Measurements from ENCODE around the gene KIF3C. TPM values are rescaled to one million over a fixed set of nuclear protein-coding genes. Genes with fewer than 3 reads are reported as not detected.
"Not testable (repeated sequence)": the region's sequence is repeated elsewhere in the genome, so short reads cannot be mapped to it uniquely, and the experiment has no call there.

Gene KIF3C
- polyA plus RNA-seq, 3 donors: 14.7 to 21.9 (median 17.4) TPM

DNA sequence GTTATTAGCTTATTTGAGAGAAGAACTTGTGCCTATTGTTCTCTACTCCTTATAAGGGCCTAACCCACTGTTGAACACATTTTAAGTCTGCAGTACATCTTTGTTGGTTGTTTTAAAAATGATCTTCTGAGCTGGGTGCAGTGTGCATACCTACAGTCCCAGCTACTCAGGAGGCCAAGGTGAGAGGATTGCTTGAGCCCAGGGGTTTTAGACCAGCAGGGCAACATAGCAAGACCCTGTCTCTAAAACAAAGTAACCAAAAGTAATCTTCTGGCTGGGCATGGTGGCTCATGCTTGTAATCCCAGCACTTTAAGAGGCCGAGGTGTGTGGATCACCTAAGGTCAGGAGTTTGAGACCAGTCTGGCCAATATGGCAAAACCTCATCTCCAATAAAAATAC is 25.8 kb upstream of the KIF3C start:
- DNase-seq (ENCODE audit: extremely low read depth in 1 of 11, low read depth in 9 of 11, low spot score in 4 of 11): no peak

DNA sequence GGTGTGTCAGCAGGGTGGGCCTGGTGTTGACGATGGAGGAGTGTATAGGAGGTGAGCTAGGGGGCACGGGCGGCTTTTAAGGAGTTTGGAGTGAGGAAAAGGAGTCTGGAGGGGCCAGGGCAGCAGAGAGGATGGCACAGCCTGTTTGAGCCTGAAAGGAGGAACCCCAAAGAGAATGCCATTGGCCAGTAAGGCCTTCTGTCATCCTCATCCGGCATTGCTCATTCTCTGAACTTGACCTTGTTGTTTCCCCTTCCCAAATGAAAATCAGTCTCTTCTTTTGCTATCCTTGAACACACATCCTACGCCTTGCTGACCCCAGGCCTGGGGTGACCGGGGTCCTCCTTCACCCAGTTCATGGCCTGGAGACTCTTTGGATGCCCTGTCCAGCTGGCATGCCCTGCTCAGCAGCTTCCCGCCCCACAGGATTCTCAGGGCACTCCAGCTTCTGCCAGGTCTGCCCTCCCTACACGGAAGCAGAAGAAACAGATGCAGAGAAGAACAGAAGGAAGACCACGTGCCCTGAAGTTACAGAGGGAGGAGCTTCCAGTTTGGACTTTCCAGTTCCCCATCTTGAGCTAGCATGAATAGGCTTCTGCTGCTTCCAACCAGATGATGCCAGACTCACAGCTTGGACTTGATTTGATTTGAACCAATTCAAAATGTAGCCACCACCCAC is 20.5 kb upstream of the KIF3C start:
- no peak for DNase-seq (ENCODE audit: extremely low read depth in 1 of 11, low read depth in 9 of 11, low spot score in 4 of 11)

DNA sequence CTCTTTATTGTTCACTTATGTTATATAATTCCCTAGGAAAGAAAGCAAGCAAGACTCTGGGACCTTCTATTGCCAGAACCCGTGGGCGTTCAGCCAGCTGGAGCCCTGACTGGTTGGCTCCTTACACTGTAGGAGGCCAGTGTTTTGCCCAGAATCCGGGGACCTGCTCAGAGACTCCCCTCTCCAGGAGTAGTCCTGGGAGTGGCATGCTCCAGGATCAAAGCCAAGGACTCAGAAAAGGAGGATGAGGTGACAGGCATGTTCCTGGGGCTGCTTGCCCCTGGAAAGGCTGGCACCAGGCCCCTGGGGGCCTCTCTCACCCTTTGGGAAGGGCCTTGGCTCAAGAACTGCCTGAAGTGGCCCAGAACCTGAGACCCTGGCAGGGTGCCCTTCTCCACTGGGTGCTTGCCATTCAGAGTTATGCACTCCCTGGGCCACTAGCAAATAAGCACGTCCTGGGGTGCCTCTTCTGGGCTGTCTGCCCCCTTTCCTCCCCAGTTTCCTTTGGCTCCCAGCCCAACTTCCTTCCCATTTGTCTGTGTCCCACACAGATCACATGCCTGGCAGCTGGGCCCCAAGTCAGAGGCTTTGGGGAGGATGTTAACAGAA is 19.6 kb upstream of the KIF3C start:
- no peak for DNase-seq (ENCODE audit: extremely low read depth in 1 of 11, low read depth in 9 of 11, low spot score in 4 of 11)

DNA sequence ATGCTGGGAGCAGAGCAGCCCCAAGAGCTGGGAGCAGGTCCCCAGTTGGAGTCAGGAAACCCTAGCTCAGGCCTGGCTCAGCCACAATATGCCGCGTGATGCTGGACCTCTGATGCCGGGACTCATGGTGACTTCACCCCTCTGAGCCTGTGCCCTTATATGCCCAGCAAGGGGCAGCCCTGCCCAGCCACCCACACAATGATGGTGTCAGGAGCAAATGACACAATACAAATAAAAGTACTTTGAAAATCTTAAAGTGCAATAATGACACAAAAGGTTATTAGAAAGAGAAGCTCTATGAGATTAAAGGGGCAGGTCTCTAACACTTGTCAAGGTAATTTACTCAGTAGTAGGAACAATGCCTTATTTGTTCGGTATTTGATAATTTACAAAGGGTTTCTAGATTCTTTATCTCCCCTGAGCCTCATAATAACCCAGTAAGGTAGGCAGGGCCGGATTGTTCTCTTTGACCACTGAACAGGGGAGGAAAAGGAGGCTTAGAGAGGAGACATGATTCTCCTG is 18.3 kb upstream of the KIF3C start:
- no peak for DNase-seq (ENCODE audit: extremely low read depth in 1 of 11, low read depth in 9 of 11, low spot score in 4 of 11)

DNA sequence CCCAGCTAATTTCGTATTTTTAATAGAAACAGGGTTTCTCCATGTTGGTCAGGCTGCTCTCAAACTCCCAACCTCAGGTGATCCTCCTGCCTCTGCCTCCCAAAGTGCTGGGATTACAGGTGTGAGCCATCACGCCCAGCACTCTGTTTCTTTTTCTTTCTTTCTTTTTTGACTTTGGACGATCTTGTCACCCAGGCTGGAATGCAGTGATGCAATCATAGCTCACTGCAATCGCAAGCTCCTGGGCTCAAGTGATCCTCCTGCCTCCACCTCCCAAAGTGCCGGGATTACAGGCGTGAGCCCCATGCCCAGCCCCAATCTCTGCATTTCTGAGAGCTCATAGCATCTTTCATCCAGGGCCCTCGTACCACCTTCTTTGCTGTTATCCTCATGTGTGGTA is 17.1 kb upstream of the KIF3C start:
- not testable (repeated sequence) for DNase-seq (ENCODE audit: extremely low read depth in 1 of 11, low read depth in 9 of 11, low spot score in 4 of 11)

DNA sequence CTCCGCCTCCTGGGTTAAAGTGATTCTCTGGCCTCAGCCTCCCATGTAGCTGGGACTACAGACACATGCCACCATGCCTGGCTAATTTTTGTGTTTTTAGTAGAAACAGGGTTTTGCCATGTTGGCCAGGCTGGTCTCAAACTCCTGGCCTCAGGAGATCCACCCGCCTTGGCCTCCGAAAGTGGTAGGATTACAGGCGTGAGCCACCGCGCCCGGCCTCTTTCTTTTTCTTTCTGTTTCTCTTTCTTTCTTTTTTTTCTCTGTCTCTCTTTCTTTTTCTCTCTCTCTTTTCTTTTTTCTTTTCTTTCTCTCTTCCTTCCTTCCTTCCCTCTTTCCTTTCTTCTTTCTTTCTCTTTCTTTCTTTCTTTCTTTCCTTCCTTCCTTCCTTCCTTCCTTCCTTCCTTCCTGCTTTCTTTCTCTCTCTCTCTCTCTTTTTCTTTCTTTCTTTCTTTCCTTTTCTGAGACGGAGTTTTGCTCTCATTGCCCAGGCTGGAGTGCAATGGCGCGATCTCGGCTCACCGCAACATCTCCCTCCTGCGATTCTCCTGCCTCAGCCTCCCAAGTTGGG is 16.6 kb upstream of the KIF3C start:
- not testable (repeated sequence) for DNase-seq (ENCODE audit: extremely low read depth in 1 of 11, low read depth in 9 of 11, low spot score in 4 of 11)

DNA sequence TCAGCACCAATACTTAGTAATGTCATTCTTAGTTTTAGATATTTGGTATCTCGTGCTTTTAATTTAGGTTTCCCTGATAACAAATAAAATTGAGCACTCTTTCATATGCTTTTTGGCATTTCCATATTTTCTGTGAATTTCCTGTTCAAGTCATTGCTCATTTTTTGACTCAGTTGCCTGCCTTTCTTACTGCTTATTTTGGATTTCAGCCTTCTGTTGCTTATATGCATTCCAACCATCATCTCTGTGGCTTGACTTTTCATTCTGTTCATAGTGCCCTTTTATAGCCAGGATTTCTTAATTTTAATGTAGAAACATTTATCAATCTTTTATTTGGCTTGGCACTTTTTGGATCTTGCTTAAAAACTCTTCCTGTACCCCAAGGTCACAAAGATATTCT is 14.5 kb upstream of the KIF3C start:
- DNase-seq (ENCODE audit: extremely low read depth in 1 of 11, low read depth in 9 of 11, low spot score in 4 of 11): no peak

DNA sequence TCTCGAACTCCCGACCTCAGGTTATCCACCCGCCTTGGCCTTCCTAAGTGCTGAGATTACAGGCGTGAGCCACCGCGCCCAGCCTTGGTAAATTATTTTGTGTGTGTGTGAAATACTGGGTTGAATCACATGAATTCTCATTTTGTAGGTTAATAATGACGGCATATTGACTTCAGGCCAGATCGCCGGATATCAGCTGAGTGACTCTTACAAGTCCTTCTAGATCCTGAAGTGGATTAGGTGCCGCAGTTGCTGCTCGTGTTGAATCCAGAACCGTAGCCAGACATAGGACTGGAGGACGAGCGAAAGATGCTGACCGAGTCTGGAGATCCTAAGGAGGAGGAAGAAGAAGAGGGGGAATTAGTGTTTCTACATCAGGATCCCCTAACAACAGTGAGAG is 12.2 kb upstream of the KIF3C start:
- DNase-seq (ENCODE audit: extremely low read depth in 1 of 11, low read depth in 9 of 11, low spot score in 4 of 11): no peak

DNA sequence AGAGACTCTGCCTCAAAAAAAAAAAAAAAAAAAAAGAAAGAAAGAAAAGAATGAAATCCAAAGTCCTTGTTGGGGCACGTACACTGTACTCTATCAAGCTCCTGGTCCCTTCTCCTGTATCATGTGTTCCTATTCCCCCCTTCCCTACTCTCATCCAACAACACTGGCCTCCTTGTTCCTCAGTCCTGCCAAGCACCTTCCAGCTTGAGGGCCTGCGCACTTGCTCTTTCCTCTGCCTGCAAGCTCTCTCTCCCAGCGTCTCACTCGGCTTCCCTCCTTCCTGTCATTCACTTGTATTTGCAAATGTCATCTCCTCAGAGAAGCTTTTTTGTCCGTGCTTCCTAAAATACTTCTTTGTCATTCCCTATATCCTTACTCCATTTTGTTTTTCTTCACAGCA is 10.8 kb upstream of the KIF3C start:
- no peak for DNase-seq (ENCODE audit: extremely low read depth in 1 of 11, low read depth in 9 of 11, low spot score in 4 of 11)

DNA sequence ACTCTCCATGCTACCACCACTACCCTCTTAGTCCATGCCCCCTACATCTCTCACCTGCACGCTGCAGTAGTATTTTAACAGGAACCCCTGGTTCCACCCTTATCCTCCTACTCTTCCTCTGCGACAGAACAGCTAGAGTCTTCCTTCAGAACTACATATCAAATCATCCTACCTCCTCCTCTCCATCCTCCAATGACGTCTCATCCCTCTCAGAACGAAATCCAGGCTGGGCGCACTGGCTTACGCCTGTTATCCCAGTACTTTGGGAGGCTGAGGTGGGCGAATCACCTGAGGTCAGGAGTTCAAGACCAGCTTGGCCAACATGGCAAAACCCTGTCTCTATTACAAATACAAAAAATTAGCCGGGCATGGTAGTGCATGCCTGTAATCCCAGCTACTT is 10.3 kb upstream of the KIF3C start:
- no peak for DNase-seq (ENCODE audit: extremely low read depth in 1 of 11, low read depth in 9 of 11, low spot score in 4 of 11)

DNA sequence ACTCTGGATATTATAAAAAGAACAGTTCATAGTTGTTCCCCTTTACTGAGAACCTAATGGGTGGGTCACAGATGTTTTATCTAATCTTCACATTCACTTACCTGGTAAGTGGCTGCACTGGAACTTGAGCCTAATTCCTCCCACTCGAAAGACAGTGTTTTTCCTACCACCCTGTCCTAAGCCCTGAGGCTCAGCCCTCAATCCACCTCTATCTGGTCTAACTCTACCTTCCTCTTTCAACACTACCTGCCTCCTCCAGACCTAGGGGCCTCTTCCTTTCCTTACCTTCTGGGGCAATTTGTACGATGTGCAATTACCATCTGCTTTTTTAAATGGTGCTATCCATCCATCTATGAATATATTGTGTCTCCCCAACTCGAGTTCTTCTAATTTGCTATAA is 9.7 kb upstream of the KIF3C start:
- no peak for DNase-seq (ENCODE audit: extremely low read depth in 1 of 11, low read depth in 9 of 11, low spot score in 4 of 11)

DNA sequence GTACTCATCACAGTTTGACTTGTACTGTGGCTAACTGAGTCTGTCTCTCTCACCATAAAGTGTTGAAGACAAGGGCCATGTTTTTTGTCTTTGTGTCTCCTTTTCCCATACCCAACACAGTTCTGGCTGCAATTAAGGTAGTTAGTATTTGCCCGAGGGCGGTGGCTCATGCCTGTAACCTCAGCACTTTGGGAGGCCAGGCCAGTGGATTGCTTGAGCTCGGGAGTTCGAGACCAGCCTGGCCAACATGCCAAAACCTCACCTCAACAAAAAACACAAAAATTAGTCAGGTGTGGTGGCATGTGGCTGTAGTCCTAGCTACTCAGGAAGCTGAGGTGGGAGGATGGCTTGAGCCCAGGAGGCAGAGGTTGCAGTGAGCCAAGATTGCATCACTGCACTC is 6.9 kb upstream of the KIF3C start:
- no peak for DNase-seq (ENCODE audit: extremely low read depth in 1 of 11, low read depth in 9 of 11, low spot score in 4 of 11)

DNA sequence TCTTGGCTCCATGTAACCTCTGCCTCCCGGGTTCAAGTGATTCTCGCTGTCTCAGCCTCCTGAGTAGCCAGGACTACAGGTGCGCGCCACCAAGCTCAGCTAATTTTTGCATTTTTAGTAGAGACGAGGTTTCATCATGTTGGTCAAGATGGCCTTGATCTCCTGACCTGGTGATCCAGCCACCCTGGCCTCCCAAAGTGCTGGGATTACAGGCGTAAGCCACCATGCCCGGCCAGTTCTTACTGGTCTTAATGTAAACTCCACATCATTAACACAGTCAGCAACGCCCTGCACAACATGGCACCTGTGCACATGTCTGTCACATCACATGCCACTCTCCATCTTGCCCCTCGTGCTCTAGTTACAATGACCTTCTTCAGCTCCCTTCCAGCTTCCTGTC is 5.8 kb upstream of the KIF3C start:
- DNase-seq (ENCODE audit: extremely low read depth in 1 of 11, low read depth in 9 of 11, low spot score in 4 of 11): no peak

DNA sequence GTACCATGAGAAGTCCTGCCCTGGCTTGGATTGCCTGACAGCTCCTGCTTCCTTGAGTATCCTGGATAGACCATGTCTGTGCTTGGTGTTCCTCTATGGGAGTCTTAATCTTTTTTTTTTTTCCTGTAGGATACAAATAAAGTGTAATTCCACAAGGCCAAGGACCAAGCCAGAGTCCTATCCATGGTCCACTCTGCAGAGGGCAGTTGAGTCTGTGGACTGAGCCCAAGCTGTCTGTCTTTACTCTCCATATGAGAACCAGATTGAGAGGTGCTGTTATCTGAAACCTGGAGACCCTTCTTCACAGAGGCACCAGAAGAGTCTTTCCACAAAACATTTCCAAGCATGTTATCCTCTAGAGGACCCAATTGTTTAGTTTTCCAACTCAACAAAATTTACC is 1.4 kb upstream of the KIF3C start:
- no peak for DNase-seq (ENCODE audit: extremely low read depth in 1 of 11, low read depth in 9 of 11, low spot score in 4 of 11)

DNA sequence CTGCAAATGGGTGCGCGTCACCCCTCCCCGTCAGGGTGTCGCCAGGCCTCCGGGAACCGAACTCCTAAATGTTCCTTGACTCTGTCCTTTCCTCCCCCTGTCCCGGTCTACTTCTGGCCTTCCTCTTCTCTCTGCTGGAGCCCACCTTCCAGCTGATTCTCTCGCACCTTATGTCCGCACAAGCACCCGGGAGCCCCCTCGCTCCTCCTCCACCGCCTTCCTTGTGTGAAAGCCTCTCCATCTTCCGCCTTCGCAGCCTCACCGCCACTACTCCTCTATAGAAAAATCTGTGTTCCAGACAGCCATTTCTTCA is 627 bp upstream of the KIF3C start:
- DNase-seq (ENCODE audit: extremely low read depth in 1 of 11, low read depth in 9 of 11, low spot score in 4 of 11): no peak

DNA sequence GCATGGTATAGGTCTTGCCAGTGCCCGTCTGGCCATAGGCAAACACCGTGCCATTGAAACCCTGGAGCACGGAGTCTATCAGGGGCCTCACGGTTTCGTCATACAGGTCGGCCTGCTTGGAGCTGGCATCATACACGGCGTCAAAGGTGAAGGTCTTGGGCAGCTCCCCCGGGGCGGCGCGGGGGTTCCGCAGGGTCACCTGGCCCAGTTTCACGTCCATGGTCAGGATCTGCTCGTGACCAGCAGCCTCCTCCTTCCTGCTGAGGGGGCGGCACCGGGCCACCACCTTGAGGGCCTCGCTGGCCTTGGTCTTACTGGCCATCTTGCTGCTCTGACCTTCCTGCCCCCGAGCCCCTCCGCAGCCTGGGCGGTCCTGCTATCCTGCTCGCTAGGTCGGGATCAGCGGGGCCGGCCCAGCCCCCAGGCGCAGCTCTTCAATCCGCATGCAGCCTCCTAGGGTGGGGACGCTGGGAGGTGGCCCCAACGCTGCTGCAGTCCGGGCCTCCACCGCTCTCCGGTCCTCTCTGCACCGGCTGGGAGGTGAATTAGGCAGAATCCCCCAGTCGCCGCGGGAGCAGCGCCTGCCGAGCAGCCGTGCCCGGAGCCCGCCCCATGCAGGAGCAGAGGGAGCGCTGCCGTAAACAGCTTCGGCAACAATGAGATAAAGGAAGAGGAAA is 563 bp downstream of the KIF3C start:
- DNase-seq (ENCODE audit: extremely low read depth in 1 of 11, low read depth in 9 of 11, low spot score in 4 of 11): peak in 1 of 11 donors; percentile 20

DNA sequence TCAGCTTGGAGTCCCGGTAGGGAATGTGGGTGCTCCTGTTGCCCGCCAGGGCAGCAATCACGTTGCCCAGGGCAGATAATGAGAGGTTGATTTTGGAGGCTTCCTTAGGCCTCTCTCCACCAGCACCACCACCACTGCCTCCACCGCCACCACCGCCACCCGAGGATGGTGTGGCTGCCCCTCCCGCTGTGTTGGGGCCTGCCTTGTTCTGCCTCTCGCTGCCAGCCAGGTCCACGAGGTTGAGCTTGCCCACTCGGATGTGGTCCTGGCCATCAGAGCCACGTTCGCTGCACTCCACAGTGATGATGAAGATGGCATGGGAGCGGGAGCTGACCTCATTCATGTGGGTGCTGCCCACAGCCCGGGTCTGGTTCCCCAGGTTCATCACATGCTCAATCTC is 1.3 kb downstream of the KIF3C start:
- no peak for DNase-seq (ENCODE audit: extremely low read depth in 1 of 11, low read depth in 9 of 11, low spot score in 4 of 11)

DNA sequence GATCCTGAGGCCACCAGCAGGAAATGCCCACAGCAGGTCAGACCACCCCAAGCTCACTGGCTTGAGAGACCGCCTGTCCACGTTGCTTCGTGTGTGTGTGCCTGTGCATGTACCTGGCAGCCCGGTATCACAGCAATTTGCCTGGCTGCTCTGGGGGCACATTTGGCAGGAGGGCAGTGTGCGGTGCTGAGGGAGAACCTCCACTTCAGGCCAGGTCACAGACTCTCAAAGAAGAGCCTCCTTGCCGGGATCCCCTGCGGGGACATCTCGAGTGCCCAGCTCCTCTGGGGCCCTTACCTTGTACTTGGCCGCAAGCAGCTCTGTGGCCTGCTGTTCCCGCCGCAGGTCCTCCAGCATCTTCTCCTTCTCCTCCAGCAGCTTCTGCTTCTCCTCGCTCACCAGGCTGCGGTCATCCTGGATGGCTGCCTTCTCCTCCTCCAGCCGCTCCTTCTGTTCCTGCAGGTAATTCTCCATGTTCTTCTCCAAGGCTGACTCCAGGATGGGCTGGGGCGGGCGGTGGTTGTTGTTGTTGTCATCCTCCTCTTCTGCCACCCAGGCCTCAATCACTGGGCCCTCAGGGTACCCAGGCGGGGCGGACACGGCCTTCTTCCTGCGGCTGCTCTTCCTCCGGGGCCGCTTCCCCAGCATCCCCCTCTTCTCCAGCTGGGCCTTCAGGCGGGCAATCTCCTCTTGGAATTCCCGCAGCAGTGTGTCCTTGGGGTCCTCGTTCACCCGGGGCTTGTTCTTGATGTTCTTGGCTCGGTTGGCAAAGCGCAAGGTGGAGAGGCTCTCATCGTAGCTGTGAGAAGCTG is 2.0 kb downstream of the KIF3C start:
- no peak for DNase-seq (ENCODE audit: extremely low read depth in 1 of 11, low read depth in 9 of 11, low spot score in 4 of 11)

DNA sequence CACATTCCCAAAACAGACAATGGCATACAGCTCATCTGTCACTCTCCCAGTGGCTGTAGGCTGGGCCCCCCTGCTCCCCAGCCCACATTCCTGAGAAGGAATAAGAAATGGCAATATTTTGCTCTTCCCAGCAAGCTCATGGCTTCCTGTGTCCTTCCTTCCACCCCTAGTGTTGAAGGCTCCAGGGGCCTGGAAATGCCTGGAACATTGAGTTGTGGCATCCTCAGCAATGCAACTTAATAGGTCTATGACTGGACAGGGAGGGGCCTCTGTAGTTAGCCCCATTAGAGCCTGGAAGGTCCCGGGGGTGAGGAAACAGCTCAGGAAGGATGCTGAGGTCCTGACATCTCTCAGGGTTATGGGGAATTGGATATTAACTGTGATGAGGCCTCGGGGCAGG is 3.3 kb downstream of the KIF3C start:
- DNase-seq (ENCODE audit: extremely low read depth in 1 of 11, low read depth in 9 of 11, low spot score in 4 of 11): no peak

DNA sequence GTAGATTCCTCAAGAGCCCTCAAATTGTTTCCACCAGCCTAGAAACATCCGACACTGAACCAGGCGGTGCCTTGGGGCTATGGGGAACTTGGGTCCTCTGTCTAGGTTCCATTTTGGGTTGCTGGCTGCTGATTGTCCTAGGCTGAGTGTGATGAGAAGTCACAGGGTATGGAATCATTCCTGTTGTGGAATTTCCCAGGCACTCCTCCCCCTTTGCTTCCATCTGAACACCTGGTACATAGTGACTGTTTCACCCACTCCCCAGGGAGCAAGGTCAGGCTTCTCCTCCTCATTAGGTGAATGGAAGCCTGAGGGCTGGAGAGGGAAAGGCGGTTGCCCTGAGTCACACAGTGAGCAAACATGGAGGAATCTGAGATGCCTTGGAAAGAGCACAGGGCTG is 4.5 kb downstream of the KIF3C start:
- DNase-seq (ENCODE audit: extremely low read depth in 1 of 11, low read depth in 9 of 11, low spot score in 4 of 11): no peak

Measured in renal cortex interstitium (tissue), 11 donors.